ENCODE results near the gene NBPF3. TPM values are rescaled to one million over a fixed set of nuclear protein-coding genes. Genes with fewer than 3 reads are reported as not detected.
A peak's percentile ranks its signal among the peaks of the same experiment; 100 is the strongest.
"Not testable (repeated sequence)": the region's sequence is repeated elsewhere in the genome, so short reads cannot be mapped to it uniquely, and the experiment has no call there.

Gene NBPF3
- total and polyA plus RNA-seq, 4 donors = 2.6 to 6.6 (median 4.7) TPM

DNA sequence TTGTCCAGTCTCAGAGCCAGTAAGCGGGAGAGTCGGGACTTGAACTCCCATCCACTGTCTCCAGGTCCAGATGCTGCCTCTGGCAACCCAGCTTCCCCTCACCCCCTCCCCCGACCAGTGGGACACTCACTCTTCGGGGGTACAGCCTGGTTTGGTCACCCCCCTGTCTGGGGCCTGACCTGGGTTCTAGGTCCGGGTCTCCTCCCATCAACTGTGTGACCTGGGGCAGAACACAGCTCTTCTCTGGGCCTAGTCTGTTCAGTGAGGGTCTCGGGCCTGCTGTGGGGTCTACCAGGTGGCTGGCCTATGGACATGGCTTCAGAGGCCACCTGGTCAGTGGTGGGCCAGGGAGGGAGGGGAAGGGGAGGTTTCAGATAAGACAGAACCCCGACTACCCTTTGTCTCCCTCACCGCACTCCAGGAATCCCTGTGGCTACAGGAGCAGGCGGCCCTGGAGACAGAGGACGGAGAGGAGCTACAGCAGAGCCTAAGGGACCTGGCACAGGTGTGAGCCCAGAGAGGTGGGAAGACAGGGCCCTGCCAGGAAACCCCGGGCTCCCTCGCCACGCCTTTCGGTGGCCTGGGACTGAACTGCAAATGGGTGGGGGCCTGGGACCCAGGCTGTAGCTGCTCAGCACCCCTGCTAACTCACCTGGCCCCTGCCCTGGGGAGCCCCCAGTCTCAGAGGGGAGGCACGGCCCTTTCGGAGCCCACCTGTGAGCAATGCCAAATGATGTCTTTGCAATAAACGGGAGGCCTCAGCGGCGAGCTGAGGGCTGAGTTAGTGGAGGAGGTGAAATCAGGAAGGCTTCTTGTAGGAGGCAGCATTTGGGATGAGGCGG, 4.1 kb upstream of the NBPF3 start:
- no peaks in the 10 kb centered on the region for H3K9me3 ChIP-seq (ENCODE audit: control insufficient read depth, low read length)
- H3K27ac ChIP-seq (ENCODE audit: low read depth in 1 of 2, low read length in 2 of 2) = no peak overlapping the region
- no peaks in the 10 kb centered on the region for H3K36me3 ChIP-seq (ENCODE audit: control insufficient read depth in 1 of 2, insufficient read depth in 2 of 2, low read length in 1 of 2)
- no peak for DNase-seq
- intact Hi-C loops (cut with DNase I) = no loop called here
- 88% methylated on average over 19 to 20 of the region's 20 CpGs for WGBS, 2 donors
- no peak for ATAC-seq (ENCODE audit: low FRiP score)
- no peaks in the 10 kb centered on the region for H3K27me3 ChIP-seq (ENCODE audit: control insufficient read depth in 1 of 2, insufficient read depth in 2 of 2, low read length in 1 of 2)
- H3K4me3 ChIP-seq (ENCODE audit: low read length in 2 of 2) = no peak overlapping the region
- H3K4me1 ChIP-seq (ENCODE audit: control insufficient read depth in 1 of 2, insufficient read depth in 2 of 2, low read length in 2 of 2) = no peaks in the 10 kb centered on the region

DNA sequence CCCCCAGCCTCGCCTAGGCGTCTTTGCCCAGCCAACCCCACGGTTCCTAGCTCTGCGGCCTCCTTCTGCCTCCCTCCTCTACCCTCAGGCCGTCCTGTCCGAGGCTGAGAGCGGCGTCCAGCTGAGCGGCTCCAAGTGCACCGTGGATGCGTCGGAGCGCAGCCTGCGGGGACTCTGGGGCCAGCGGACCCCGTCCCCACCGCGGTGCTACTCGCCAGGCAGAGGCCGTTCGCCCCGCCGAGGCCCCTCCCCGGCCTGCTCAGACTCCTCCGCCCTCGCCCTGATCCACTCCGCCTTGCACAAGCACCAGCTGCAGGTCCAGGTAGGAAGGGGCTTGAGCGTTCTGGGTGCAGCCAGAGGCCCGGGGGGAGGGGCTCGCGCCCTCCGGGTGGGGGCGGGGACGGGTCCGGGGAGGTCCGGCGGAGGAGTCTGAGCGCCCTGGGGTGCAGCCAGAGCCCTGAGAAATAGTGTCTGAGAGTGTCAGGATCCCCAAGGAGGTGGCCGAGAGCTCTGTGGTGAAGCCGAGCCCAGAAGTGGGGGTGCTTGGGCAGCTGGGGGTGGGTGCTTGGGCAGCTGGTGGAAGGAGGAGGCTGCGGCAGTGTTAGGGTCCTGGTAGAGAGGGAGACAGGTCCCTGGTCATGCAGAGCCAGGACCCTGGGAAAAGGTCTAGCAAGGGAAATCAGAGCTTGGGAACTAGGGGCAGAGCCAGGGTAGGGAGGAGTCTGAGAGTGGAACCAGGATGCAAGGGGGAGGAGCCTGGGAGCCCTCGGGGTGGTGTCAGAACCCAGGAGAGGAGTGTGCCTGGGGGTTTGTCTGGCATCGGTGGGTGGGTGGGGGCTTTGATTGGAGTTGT, 3.2 kb upstream of the NBPF3 start:
- Histone ChIP-seq H3K36me3 (ENCODE audit: control insufficient read depth in 1 of 2, insufficient read depth in 2 of 2, low read length in 1 of 2) (no peaks in the 10 kb centered on the region), H3K27me3 (ENCODE audit: control insufficient read depth in 1 of 2, insufficient read depth in 2 of 2, low read length in 1 of 2) (no peaks in the 10 kb centered on the region), H3K4me1 (ENCODE audit: control insufficient read depth in 1 of 2, insufficient read depth in 2 of 2, low read length in 2 of 2) (no peaks in the 10 kb centered on the region), H3K9me3 (ENCODE audit: control insufficient read depth, low read length) (no peaks in the 10 kb centered on the region), H3K4me3 (ENCODE audit: low read length in 2 of 2) (no peak overlapping the region), H3K27ac (ENCODE audit: low read depth in 1 of 2, low read length in 2 of 2) (no peak overlapping the region)
- intact Hi-C loops (cut with DNase I) = no loop called here
- no peak for DNase-seq
- ATAC-seq (ENCODE audit: low FRiP score) = no peak
- WGBS, 2 donors = 5 to 7% methylated on average over 41 to 43 of the region's 43 CpGs

DNA sequence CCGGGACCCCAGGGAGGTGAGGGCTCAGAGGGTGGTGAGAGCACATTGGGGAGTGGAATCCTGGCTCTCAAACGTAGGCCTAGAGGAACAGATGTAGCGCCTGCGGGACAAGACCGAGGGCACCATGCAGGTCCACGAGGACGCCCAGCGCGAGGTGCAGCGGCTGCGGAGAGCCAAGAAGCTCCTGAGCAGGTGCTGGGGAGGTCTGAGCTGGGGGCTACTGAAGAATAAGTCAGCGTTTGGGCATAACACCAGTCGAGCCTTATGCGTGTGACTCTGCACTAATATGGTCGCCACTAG, 2.6 kb upstream of the NBPF3 start:
- Histone ChIP-seq H3K36me3 (ENCODE audit: control insufficient read depth in 1 of 2, insufficient read depth in 2 of 2, low read length in 1 of 2) (no peaks in the 10 kb centered on the region), H3K9me3 (ENCODE audit: control insufficient read depth, low read length) (no peaks in the 10 kb centered on the region), H3K27me3 (ENCODE audit: control insufficient read depth in 1 of 2, insufficient read depth in 2 of 2, low read length in 1 of 2) (no peaks in the 10 kb centered on the region), H3K27ac (ENCODE audit: low read depth in 1 of 2, low read length in 2 of 2) (no peak overlapping the region), H3K4me3 (ENCODE audit: low read length in 2 of 2) (no peak overlapping the region), H3K4me1 (ENCODE audit: control insufficient read depth in 1 of 2, insufficient read depth in 2 of 2, low read length in 2 of 2) (no peaks in the 10 kb centered on the region)
- DNase-seq (no peak), ATAC-seq (ENCODE audit: low FRiP score) (no peak)
- intact Hi-C loops (cut with DNase I) = no loop called here
- 58 to 69% methylated on average over 15 of the region's 15 CpGs for WGBS, 2 donors

DNA sequence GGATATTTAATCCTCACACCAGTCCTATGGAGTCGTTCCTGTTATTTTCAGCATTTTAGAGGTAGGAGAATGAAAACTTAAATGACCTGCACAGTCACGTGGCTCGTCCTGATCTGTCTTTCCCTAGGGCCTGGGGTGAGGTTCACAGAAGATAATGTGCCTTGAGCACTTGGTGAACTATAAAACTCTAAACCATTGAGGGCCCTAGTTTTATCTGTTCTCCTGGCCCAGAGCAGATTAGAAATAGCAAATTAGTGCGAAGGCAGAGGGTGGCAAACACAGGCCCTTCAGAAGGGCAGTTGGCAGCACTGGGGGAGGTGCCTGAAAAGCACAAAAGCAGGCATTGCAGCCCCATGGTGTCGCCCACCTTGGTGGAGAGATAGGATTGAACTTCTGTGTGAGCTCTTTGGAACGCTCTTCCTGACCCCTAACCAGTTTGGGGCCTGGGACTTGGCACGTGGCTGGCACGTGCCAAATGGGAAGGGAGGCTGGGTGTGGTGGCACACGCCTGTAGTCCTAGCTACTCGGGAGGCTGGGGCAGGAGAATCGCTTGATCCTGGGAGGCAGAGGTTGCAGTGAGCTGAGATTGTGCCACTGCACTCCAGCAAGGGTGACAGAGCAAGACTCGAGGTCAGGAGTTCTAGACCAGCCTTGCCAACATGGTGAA, 1.2 kb upstream of the NBPF3 start:
- WGBS, 2 donors = 82 to 83% methylated on average over 12 of the region's 12 CpGs
- H3K4me3 ChIP-seq (ENCODE audit: low read length in 2 of 2); DNase-seq; H3K27ac ChIP-seq (ENCODE audit: low read depth in 1 of 2, low read length in 2 of 2); intact Hi-C loops (cut with DNase I); H3K27me3 ChIP-seq (ENCODE audit: control insufficient read depth in 1 of 2, insufficient read depth in 2 of 2, low read length in 1 of 2); H3K36me3 ChIP-seq (ENCODE audit: control insufficient read depth in 1 of 2, insufficient read depth in 2 of 2, low read length in 1 of 2); H3K9me3 ChIP-seq (ENCODE audit: control insufficient read depth, low read length); ATAC-seq (ENCODE audit: low FRiP score); H3K4me1 ChIP-seq (ENCODE audit: control insufficient read depth in 1 of 2, insufficient read depth in 2 of 2, low read length in 2 of 2): not testable (repeated sequence)

DNA sequence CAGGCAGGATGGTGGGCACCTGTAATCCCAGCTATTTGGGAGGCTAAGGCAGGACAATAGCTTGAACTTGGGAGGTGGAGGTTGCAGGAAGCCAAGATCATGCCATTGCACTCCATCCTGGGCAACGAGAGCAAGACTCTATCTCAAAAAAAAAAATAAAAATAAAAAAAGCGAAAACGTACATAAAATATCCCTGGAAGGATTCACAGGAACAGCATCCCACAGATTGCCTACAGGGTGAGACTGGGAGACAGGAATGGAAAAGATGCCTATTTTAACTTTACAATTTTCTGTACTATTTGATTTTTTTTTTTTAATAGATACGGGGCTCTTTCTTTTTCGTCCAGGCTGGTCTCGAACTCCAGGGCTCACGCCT, 604 bp upstream of the NBPF3 start:
- Histone ChIP-seq H3K9me3 (ENCODE audit: control insufficient read depth, low read length) (no peaks in the 10 kb centered on the region), H3K27ac (ENCODE audit: low read depth in 1 of 2, low read length in 2 of 2) (no peak overlapping the region), H3K27me3 (ENCODE audit: control insufficient read depth in 1 of 2, insufficient read depth in 2 of 2, low read length in 1 of 2) (no peaks in the 10 kb centered on the region), H3K36me3 (ENCODE audit: control insufficient read depth in 1 of 2, insufficient read depth in 2 of 2, low read length in 1 of 2) (no peaks in the 10 kb centered on the region), H3K4me3 (ENCODE audit: low read length in 2 of 2) (peak overlapping the region; percentile 35 to 85), H3K4me1 (ENCODE audit: control insufficient read depth in 1 of 2, insufficient read depth in 2 of 2, low read length in 2 of 2) (no peaks in the 10 kb centered on the region)
- DNase-seq = no peak
- 16 to 23% methylated on average over 7 of the region's 7 CpGs for WGBS, 2 donors
- no peak for ATAC-seq (ENCODE audit: low FRiP score)
- intact Hi-C loops (cut with DNase I) = no loop called here

DNA sequence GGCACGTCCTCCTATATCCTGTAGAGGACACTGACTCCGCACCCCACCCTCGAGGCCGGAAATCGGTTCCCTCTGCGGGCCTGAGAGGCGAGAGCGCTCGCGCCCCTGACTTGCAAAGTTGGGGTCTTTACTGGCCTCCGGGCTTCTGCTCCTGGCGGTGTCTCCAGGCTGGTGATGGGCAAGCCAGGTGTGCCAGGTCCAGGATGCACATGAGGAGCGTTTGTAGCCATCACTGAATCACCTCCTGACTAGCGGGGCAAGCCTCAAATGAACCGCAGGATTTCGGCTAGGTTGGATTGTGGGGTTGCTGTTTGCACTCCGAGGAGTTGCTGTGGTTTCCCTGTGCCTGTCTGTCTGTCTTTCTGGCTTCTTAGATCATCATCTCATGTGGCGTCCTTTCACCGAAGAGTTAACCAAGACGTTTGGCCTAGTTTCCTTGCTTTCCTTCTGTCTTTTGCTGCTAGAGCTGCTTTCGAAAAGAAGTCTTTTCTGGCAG, 741 bp downstream of the NBPF3 start:
- H3K4me1 ChIP-seq (ENCODE audit: control insufficient read depth in 1 of 2, insufficient read depth in 2 of 2, low read length in 2 of 2); H3K27me3 ChIP-seq (ENCODE audit: control insufficient read depth in 1 of 2, insufficient read depth in 2 of 2, low read length in 1 of 2); H3K9me3 ChIP-seq (ENCODE audit: control insufficient read depth, low read length); H3K27ac ChIP-seq (ENCODE audit: low read depth in 1 of 2, low read length in 2 of 2); H3K36me3 ChIP-seq (ENCODE audit: control insufficient read depth in 1 of 2, insufficient read depth in 2 of 2, low read length in 1 of 2); ATAC-seq (ENCODE audit: low FRiP score); DNase-seq; intact Hi-C loops (cut with DNase I): not testable (repeated sequence)
- WGBS, 2 donors = 8 to 11% methylated on average over 21 of the region's 21 CpGs
- H3K4me3 ChIP-seq (ENCODE audit: low read length in 2 of 2) = peak overlapping the region in 1 of 2 donors; percentile 85

DNA sequence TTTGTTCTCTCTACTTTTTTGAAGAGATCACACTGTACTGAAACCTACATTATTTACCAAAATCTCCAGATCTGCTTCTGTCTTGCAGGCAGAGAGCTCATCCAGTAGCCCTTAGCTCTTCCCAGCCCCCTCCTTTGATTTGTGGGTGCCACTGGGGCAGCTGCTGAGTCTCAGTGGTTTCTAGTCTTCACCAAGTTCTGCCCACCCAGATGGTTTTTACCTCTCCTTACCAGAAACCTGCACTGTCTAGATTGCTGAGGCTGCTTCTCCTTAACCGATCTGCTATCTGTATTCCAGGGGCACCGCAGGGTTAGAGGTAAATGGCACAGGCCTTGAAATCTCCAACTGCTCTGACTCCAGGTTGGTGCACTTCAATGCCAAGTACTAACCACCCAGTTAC, 6.7 kb downstream of the NBPF3 start:
- DNase-seq; H3K27me3 ChIP-seq (ENCODE audit: control insufficient read depth in 1 of 2, insufficient read depth in 2 of 2, low read length in 1 of 2); H3K4me1 ChIP-seq (ENCODE audit: control insufficient read depth in 1 of 2, insufficient read depth in 2 of 2, low read length in 2 of 2); H3K36me3 ChIP-seq (ENCODE audit: control insufficient read depth in 1 of 2, insufficient read depth in 2 of 2, low read length in 1 of 2); H3K27ac ChIP-seq (ENCODE audit: low read depth in 1 of 2, low read length in 2 of 2); H3K9me3 ChIP-seq (ENCODE audit: control insufficient read depth, low read length); H3K4me3 ChIP-seq (ENCODE audit: low read length in 2 of 2); ATAC-seq (ENCODE audit: low FRiP score); intact Hi-C loops (cut with DNase I): not testable (repeated sequence)
- 96 to 97% methylated on average over 2 of the region's 2 CpGs for WGBS, 2 donors

DNA sequence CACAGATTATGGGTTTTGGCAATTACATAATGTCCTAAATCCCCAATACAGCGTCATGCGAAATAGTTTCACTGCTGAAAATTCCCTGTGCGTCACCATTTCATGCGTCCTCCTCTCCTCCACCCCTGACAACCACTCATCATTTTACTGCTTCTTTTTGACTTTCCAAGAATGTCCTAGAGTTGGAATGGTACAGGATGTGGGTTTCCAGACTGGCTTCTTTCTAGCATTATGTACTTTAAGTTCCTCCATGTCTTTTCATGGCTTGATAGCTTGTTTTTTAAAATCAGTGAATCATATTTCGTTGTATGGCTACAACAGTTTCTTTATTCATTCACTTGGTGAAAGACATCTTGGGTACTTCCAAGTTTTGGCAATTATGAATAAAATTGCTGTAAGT, 7.4 kb downstream of the NBPF3 start:
- Histone ChIP-seq H3K4me3 (ENCODE audit: low read length in 2 of 2) (no peak overlapping the region), H3K27ac (ENCODE audit: low read depth in 1 of 2, low read length in 2 of 2) (no peak overlapping the region), H3K36me3 (ENCODE audit: control insufficient read depth in 1 of 2, insufficient read depth in 2 of 2, low read length in 1 of 2) (no peaks in the 10 kb centered on the region), H3K9me3 (ENCODE audit: control insufficient read depth, low read length) (no peaks in the 10 kb centered on the region), H3K27me3 (ENCODE audit: control insufficient read depth in 1 of 2, insufficient read depth in 2 of 2, low read length in 1 of 2) (no peaks in the 10 kb centered on the region), H3K4me1 (ENCODE audit: control insufficient read depth in 1 of 2, insufficient read depth in 2 of 2, low read length in 2 of 2) (no peaks in the 10 kb centered on the region)
- DNase-seq = no peak
- ATAC-seq (ENCODE audit: low FRiP score) = no peak
- intact Hi-C loops (cut with DNase I) = no loop called here
- 95 to 96% methylated on average over 5 of the region's 5 CpGs for WGBS, 2 donors

Measured in aorta (tissue), 5 donors.